Suppressor macrophage treated with lipopolysaccharide for 1 hour (primary cell): ENCODE results near the gene SHISAL2A.
"Not testable (repeated sequence)": the region's sequence is repeated elsewhere in the genome, so short reads cannot be mapped to it uniquely, and the experiment has no call there.

Source experiments
- DNase-seq, 3 donors: peaks; one replicate each; pipeline ENCODE4 v3.0.0-alpha.2; 2020 to 2022

Gene SHISAL2A

DNA sequence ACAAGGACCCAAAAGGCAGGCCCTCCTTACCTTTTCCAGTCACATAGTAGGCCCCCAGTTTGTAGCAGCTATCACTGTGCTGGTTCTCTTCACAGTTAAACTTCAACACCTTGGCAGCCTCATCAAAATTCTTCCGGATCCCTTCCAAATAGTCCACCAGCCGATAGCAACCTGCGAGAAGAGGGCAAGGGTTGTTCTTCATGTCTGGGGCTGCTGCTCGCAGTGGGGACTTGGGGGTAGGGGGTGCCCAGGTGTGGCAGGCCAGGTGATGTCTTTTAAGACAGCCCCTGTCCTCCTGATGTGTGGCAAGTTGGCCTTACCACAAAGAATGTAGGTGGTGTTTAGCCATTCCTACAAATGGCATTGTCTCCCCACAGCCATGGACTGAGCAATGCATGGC, 59.7 kb downstream of the SHISAL2A start:
- no peak for DNase-seq

DNA sequence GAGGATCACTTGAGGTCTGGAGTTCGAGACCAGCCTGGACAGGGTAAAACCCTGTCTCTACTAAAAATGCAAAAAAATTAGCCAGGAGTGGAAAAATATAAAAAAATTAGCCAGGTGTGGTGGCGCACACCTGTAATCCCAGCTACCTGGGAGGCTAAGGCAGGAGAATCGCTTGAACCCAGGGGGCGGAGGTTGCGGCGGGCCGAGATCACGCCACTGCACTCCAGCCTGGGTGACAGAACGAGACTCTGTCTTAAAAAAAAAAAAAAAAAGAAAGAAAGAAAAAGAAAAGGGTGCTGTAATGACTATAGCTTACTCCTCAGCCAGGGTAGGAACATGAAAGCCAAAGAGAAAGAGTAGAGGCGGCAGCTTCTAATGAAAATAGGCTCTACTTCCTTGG, 60.4 kb downstream of the SHISAL2A start:
- DNase-seq: not testable (repeated sequence)

DNA sequence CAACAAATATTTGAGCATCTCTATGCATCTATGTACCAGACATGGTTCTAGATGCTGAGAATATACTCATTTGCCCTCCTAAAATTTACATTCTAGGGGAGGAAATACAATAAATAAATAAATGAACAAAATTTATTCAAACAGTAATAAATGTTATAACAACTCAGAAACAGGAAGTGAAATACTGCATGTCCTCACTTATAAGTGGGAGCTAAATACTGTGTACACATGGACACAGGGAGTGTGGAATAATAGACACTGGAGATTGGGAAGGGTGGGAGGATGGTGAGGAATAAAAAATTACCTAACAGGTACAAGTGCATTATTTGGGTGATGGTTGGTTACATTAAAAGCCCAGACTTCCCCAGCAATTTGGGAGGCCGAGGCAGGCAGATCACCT, 60.9 kb downstream of the SHISAL2A start:
- DNase-seq: no peak

DNA sequence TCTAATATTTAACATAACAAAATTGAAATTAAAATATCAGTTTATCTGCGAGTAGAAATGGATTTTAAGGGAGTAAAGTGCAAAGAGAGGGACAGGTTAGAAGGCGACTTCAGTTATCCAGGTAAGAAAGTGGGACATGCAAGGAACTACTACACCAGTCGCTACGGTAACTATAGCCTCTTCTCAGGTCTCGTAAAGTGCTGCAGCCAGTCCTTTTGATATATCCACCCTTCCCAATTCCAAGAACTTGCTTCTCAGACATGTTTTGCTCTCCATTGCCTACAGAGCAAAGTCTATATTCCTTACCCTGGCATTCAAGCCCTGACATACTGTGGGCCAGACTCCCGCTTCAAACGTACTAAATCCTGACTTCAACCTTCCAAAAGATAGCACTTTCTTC, 62.7 kb downstream of the SHISAL2A start:
- no peak for DNase-seq

DNA sequence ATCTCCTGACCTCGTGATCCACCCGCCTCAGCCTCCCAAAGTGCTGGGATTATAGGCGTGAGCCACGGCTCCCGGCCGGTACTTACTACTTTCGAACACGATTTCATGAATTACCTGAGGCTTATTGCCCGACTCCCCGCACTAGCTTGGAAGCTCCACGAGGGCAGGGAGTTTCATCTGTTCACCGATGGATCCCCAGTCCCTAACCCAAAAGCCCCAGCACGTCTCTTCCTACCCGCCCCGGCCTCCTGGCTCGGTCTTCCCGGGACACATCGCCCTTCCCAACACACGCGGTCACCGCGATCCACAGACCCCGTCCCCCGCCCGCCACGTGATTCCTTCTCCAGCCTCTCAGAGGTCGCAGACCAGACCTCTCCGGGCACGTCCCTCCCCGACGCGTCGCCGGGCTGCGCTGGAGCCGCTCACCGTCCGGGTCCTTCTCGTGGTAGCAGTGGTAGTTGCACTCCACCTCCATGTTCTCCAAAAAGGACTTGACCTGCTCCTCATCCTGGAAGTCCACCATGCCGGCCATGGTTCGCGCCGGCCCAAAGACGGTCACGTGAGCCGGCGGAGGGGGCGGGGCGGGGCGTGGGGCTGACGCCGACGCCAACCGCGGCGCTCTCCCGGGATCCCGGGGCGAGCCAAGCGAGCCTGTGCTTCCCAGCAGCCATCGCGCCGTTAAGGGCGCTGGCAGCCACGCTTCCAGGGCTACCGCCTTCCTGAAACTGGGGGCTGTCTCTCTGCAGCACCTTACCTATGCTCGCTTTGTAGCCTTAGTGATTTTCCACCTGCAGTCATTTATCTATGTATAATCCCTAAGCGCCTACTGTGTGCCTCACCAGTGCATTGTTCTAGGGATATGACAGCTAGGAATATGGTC, 65.1 kb downstream of the SHISAL2A start, which contains the start of gene COA7:
Gene COA7 (minus strand): TSS at position 553 of the 880 bp plus-strand sequence. CDS start 21 bp downstream, at position 532.
- peak; percentile 80 to 95 (median 92) for DNase-seq

DNA sequence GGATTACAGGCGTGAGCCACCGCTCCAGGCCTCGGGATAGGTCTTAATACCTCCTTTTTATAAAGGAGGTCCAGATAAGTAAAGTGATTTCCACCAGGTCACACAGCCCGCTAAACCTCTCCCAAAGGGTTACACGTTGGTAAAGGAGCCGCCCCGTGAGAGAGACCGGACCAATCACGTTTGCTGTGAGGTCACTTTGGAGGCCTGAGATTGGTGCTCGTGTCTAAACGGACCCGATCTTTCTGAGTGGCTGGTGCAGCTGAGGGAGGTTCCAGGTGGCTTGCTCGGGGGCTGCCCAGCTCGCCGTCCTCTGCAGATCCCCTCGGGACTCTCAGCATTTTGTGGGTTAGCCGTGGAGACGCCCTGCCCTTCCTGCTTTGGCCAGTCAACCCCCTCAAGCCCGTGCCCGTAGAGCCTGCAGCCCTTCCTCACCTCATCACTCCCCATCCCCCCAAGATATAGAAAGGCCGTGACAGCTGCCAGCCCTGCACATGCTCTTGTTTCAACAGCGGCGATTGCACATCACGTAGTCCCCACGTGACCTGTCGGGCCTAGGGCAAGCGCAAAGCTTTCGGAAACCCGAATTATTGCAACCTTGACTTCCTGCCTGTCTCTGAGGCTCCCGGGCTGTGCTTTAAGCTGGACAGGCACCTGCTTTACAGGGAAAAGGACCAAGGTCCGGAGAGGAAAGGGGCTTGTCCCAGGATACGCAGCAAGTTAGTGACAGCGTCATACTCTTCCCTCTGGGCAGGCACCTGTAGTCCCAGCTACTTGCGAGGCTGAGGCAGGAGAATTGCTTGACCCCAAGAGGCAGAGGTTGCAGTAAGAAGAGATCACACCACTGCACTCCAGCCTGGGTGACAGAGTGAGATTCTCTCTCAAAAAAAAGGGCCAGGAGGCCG, 70.2 kb downstream of the SHISAL2A start:
- peak; percentile 87 to 89 (median 88) for DNase-seq

DNA sequence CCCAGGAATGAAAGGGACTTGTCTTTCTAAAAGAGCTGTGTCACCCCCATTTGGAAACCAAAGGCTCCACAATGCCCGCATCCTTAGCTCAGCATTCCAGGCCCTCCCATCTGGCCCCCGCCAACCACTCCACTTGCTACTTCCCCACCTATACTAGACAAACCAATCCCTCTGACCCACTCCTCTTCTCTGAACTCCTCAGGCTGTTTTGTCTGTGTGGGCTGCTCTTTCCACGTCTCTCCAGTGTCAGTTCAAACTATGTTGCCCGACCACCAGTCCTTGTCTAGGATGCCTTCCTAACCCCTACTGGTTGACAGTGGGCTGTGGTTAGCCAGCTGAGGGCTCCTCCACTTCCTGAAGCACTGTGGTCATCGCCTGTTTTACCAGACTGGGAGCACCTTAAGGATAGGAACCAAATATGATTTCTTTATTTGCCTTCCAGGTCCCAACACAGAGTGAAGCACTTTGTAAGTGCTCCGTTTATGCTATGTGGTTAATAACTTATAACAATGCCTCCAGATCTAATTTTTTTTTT, 73.2 kb downstream of the SHISAL2A start:
- no peak for DNase-seq
